GM18951 (cell line): Measurements from ENCODE around the gene KCTD14.
"Not testable (repeated sequence)": the region's sequence is repeated elsewhere in the genome, so short reads cannot be mapped to it uniquely, and the experiment has no call there.

Source experiments
- POLR2A ChIP-seq: IDR thresholded peaks from 4 replicates; pipeline ENCODE4 v1.6.1; 2011; ENCODE audit warnings: mild to moderate bottlenecking; ENCODE audit not compliant: insufficient read length, insufficient read depth; ENCODE audit errors: extremely low read depth
- in situ Hi-C: fragments of 300-500 bp; cut with MboI; formaldehyde crosslinking; loops from one replicate; pipeline ENCODE4 v1.12.0; 2022; ENCODE audit warnings: low sequenced_read_pairs, mixed read lengths, inconsistent platforms; ENCODE audit not compliant: unreplicated experiment

Gene KCTD14

GRCh38 chr11:78025378-78025777 is 2.3 kb upstream of the KCTD14 start:
- no peak for TF ChIP-seq POLR2A
- in situ Hi-C loops, result no loop called here

GRCh38 chr11:78023426-78023825 is 350 bp upstream of the KCTD14 start:
- in situ Hi-C loops, result no loop called here
- no peak for TF ChIP-seq POLR2A

GRCh38 chr11:78021611-78022010 is 1.5 kb downstream of the KCTD14 start:
- in situ Hi-C loops, result no loop called here
- TF ChIP-seq POLR2A, result no peak

GRCh38 chr11:78020246-78020645 is 2.8 kb downstream of the KCTD14 start:
- in situ Hi-C loops, result no loop called here
- TF ChIP-seq POLR2A, result no peak

GRCh38 chr11:78019808-78020207 is 3.3 kb downstream of the KCTD14 start:
- no peak for TF ChIP-seq POLR2A
- in situ Hi-C loops, result no loop called here

- TF ChIP-seq POLR2A, result no peak
- in situ Hi-C loops, result no loop called here
Observed at GRCh38 chr11:78015878-78016277, 7.2 kb downstream of the KCTD14 start.

- in situ Hi-C loops, result not testable (repeated sequence)
Observed at GRCh38 chr11:78014937-78015520, 8.0 kb downstream of the KCTD14 start.

GRCh38 chr11:78011301-78011700 is 11.8 kb downstream of the KCTD14 start:
- TF ChIP-seq POLR2A, result no peak
- in situ Hi-C loops, result no loop called here

- no peak for TF ChIP-seq POLR2A
- in situ Hi-C loops, result no loop called here
Observed at GRCh38 chr11:78010755-78011154, 12.3 kb downstream of the KCTD14 start.

- in situ Hi-C loops, result no loop called here
- no peak for TF ChIP-seq POLR2A
Observed at GRCh38 chr11:78010304-78010703, 12.8 kb downstream of the KCTD14 start.

GRCh38 chr11:78009062-78009461 is 14.0 kb downstream of the KCTD14 start:
- in situ Hi-C loops, result loop anchor here (10.0 kb wide), 1 partner anchor 234 kb away; no protein-coding TSS in a partner anchor
- TF ChIP-seq POLR2A, result no peak

GRCh38 chr11:78000193-78000592 is 22.9 kb downstream of the KCTD14 start:
- no peak for TF ChIP-seq POLR2A
- in situ Hi-C loops, result loop anchor here (10.0 kb wide), 1 partner anchor 225 kb away; no protein-coding TSS in a partner anchor

GRCh38 chr11:77999446-78000030 is 23.5 kb downstream of the KCTD14 start:
- TF ChIP-seq POLR2A, result no peak
- in situ Hi-C loops, result loop anchor here (10.0 kb wide), 1 partner anchor 225 kb away; no protein-coding TSS in a partner anchor
